Testis (tissue), 2 donors: ENCODE results near the gene ID3.

ENCODE experiments used
- CTCF ChIP-seq, 3 experiments: fragments of 450-650 bp in 2 of 3; fragments of 200-600 bp in 1 of 3; sonication (generic) in 1 of 3; IDR thresholded peaks; one replicate each; pipeline ENCODE4 v1.5.1; 2016 to 2019; ENCODE audit warnings: antibody characterized with exemption in 3 of 3, mild to moderate bottlenecking in 2 of 3, moderate library complexity in 1 of 3
- POLR2A ChIP-seq: fragments of 450-650 bp; IDR thresholded peaks from one replicate; pipeline ENCODE4 v1.6.1; 2017; ENCODE audit warnings: antibody characterized with exemption, mild to moderate bottlenecking, moderate library complexity

DNA sequence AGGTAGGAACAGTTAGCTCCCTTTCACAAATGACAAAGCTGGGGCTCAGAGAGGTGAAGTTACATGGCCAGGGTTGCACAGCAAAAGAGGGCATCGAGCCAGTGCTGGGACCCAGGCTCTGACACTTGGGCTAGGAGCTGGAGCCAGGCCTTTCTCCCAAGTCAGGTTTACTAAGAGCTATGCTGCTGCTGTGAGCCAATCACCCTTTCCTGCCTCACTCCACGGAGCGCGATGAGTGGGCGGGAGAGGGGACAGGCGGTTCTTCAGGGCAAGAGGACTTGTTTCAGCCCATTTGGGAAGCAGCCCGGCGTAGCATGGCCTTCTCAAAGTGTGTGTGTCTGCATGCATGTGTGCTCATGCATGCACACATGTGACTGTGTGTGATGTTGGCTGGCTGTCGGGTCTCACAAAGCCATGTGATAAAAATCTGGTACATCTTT is 10.6 kb downstream of the ID3 start:
- TF ChIP-seq CTCF (IDR thresholded peaks at IDR 0.05) (no peak), POLR2A (no peak)
